Measurements from ENCODE around the gene ASCC2.

Gene ASCC2

DNA sequence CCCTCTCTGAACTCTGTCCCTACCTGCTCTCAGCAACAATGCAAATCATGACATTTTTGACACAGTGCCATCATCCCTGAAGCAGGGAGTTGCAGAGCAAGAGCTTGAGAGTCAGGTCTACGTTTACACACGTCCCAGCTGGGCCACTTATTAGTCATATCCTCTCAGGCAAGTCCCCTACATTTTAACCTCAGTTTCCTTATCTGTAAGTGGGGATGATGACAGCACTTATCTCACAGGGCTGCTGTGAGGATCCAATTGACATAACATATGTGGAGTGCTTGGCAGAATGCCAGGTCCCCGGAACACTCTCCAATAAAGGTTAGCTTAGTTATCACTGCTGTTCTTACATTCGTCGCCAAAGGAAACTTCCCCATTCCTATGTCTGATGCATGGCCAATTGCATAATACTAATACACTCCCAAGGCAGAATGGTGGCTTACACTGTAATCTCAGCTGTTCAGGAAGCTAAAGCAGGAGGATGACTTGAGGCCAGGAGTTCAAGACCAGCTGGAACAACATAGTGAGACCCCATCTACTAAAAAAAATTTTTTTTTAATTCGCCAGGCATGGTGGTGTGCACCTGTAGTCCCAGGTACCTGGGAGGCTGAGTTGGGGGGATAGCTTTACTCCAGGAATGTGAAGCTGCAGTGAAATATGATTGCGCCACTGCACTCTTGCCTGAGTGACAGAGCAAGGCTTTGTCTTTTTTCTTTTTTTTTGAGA, 16.6 kb downstream of the ASCC2 start:
- Histone ChIP-seq H3K9me3 (ENCODE audit: control insufficient read depth in 1 of 2, low read length in 2 of 2) (no peaks in the 10 kb centered on the region), H3K27ac (ENCODE audit: low read depth, low read length) (no peak overlapping the region), H3K27me3 (ENCODE audit: control insufficient read depth in 1 of 2, insufficient read depth in 2 of 2, low read length in 2 of 2) (no peaks in the 10 kb centered on the region), H3K4me1 (ENCODE audit: control insufficient read depth in 1 of 2, insufficient read depth in 2 of 2, low read length in 2 of 2) (peaks cover 5 to 12% of the 10 kb centered on the region in 2 donors), H3K9ac (ENCODE audit: low read depth in 1 of 2, low read length in 2 of 2) (no peak overlapping the region), H3K4me3 (ENCODE audit: low read depth in 1 of 2, low read length in 2 of 2) (no peak overlapping the region), H3K36me3 (ENCODE audit: control insufficient read depth in 1 of 2, insufficient read depth in 2 of 2, low read length in 2 of 2) (peaks cover 12 to 59% of the 10 kb centered on the region in 2 donors)

DNA sequence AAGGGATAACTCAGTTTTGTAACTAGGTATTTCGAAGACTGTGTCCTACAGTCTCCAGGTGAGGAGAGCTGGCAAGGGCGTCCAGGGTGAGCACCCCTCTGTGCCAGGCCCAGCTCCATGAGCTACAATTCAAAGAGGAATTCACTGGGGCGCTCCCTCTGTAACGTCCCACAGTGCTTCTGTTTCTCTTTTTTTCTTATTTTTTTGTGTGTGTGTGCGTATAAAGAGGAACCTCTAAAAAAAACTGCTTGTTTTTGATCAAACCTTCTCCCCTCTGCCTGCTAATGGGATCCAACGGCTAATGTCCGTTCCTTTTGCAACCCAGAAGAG, 17.1 kb downstream of the ASCC2 start:
- Histone ChIP-seq H3K36me3 (ENCODE audit: control insufficient read depth in 1 of 2, insufficient read depth in 2 of 2, low read length in 2 of 2) (peaks cover 12 to 64% of the 10 kb centered on the region in 2 donors), H3K9me3 (ENCODE audit: control insufficient read depth in 1 of 2, low read length in 2 of 2) (no peaks in the 10 kb centered on the region), H3K27ac (ENCODE audit: low read depth, low read length) (no peak overlapping the region), H3K27me3 (ENCODE audit: control insufficient read depth in 1 of 2, insufficient read depth in 2 of 2, low read length in 2 of 2) (no peaks in the 10 kb centered on the region), H3K4me1 (ENCODE audit: control insufficient read depth in 1 of 2, insufficient read depth in 2 of 2, low read length in 2 of 2) (peaks cover 11 to 15% of the 10 kb centered on the region in 2 donors), H3K4me3 (ENCODE audit: low read depth in 1 of 2, low read length in 2 of 2) (no peak overlapping the region), H3K9ac (ENCODE audit: low read depth in 1 of 2, low read length in 2 of 2) (no peak overlapping the region)

DNA sequence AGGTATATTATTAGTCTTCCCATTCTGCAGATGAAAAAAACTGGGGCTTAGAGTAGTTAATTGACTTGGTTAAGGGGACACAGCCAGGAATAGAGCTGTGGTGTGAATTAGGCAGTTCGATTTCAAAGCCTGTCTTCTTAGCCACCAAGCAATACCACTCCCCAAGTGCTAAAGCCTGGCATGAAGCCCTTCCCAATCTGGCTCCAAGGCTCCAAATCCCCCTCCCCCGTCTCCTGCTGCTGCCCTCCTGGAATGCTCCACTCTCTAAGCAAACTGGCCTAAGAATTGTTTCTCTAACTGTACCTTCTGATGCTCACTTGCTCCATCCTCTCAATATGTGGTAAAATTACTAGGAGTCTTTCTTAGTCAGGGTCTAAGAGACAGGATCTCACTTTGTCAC, 18.6 kb downstream of the ASCC2 start:
- H3K36me3 ChIP-seq (ENCODE audit: control insufficient read depth in 1 of 2, insufficient read depth in 2 of 2, low read length in 2 of 2) = peaks cover 12 to 68% of the 10 kb centered on the region in 2 donors

DNA sequence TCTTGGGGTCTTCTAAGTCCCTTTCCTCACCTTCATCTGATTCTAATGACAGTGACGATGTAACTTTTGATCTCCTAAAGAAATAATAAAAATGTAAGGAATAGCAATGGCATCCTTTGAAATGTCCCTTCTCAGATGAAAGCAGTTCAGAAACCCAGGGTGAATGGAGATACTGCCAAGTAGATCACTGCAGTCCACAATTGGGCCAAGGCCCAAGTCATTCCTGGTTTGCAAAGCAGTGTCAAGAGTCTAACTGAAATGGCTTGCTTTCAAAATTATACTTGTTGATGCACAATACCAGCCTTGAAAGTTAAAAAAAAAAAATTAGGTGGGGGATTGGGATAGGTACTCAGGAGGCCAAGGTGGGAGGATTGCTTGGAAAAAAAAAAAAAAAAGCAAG, 20.4 kb downstream of the ASCC2 start:
- no peak overlapping the region for H3K27ac ChIP-seq (ENCODE audit: low read depth, low read length)
- no peak overlapping the region for H3K4me3 ChIP-seq (ENCODE audit: low read depth in 1 of 2, low read length in 2 of 2)
- peaks cover 20 to 75% of the 10 kb centered on the region in 2 donors for H3K36me3 ChIP-seq (ENCODE audit: control insufficient read depth in 1 of 2, insufficient read depth in 2 of 2, low read length in 2 of 2)
- no peaks in the 10 kb centered on the region for H3K27me3 ChIP-seq (ENCODE audit: control insufficient read depth in 1 of 2, insufficient read depth in 2 of 2, low read length in 2 of 2)
- H3K4me1 ChIP-seq (ENCODE audit: control insufficient read depth in 1 of 2, insufficient read depth in 2 of 2, low read length in 2 of 2) = peaks cover 13 to 18% of the 10 kb centered on the region in 2 donors
- no peak overlapping the region for H3K9ac ChIP-seq (ENCODE audit: low read depth in 1 of 2, low read length in 2 of 2)
- no peaks in the 10 kb centered on the region for H3K9me3 ChIP-seq (ENCODE audit: control insufficient read depth in 1 of 2, low read length in 2 of 2)

More for the DNA sequence above, 18.6 kb downstream of the ASCC2 start:
- Histone ChIP-seq H3K4me1 (ENCODE audit: control insufficient read depth in 1 of 2, insufficient read depth in 2 of 2, low read length in 2 of 2) (peaks cover 13 to 18% of the 10 kb centered on the region in 2 donors), H3K27me3 (ENCODE audit: control insufficient read depth in 1 of 2, insufficient read depth in 2 of 2, low read length in 2 of 2) (no peaks in the 10 kb centered on the region), H3K27ac (ENCODE audit: low read depth, low read length) (no peak overlapping the region), H3K4me3 (ENCODE audit: low read depth in 1 of 2, low read length in 2 of 2) (no peak overlapping the region), H3K9me3 (ENCODE audit: control insufficient read depth in 1 of 2, low read length in 2 of 2) (no peaks in the 10 kb centered on the region), H3K9ac (ENCODE audit: low read depth in 1 of 2, low read length in 2 of 2) (no peak overlapping the region)

DNA sequence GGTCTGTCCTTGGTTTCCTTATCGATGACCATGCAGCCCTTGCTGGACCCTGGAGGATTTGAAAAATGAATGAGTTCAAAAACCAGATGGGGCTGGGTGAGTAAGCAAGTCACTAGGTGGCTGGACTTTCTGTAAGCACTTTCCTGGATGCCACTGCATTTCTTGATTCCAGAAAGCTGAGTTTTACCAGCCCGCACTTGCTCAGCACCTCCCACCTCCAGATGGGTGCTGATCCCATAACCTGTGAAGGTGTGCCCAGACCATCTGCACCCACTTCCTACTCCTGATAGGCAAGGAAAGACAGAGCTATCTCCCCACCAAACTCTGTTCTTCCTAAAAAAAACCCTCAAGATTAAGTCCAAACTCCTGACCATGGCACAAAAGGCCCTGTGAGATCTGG, 21.1 kb downstream of the ASCC2 start:
- Histone ChIP-seq H3K27me3 (ENCODE audit: control insufficient read depth in 1 of 2, insufficient read depth in 2 of 2, low read length in 2 of 2) (no peaks in the 10 kb centered on the region), H3K4me3 (ENCODE audit: low read depth in 1 of 2, low read length in 2 of 2) (no peak overlapping the region), H3K36me3 (ENCODE audit: control insufficient read depth in 1 of 2, insufficient read depth in 2 of 2, low read length in 2 of 2) (peaks cover 28 to 78% of the 10 kb centered on the region in 2 donors), H3K9me3 (ENCODE audit: control insufficient read depth in 1 of 2, low read length in 2 of 2) (no peaks in the 10 kb centered on the region), H3K4me1 (ENCODE audit: control insufficient read depth in 1 of 2, insufficient read depth in 2 of 2, low read length in 2 of 2) (peaks cover 10 to 15% of the 10 kb centered on the region in 2 donors), H3K27ac (ENCODE audit: low read depth, low read length) (no peak overlapping the region), H3K9ac (ENCODE audit: low read depth in 1 of 2, low read length in 2 of 2) (no peak overlapping the region)

DNA sequence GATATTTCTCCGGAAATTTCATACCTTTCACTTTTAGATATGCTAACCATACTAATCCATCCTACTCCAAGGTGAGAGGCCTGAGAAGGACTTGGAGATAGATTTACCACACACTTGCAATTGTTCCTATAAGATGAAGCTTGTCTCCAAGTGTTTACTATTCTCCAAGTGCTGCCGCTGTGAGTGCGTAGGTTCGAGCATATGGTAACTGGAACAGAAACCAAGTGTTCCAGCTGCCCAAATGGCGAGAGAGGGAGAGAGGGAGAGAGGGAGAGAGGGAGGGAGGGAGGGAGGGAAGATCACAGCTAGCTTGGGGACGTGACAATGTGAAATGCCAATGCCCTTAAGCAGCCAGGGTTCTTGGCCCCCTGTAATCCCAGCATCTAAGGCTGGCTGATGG, 21.5 kb downstream of the ASCC2 start:
- no peak overlapping the region for H3K9ac ChIP-seq (ENCODE audit: low read depth in 1 of 2, low read length in 2 of 2)
- H3K4me1 ChIP-seq (ENCODE audit: control insufficient read depth in 1 of 2, insufficient read depth in 2 of 2, low read length in 2 of 2) = peaks cover 8 to 10% of the 10 kb centered on the region in 2 donors
- no peaks in the 10 kb centered on the region for H3K9me3 ChIP-seq (ENCODE audit: control insufficient read depth in 1 of 2, low read length in 2 of 2)
- no peak overlapping the region for H3K4me3 ChIP-seq (ENCODE audit: low read depth in 1 of 2, low read length in 2 of 2)
- no peaks in the 10 kb centered on the region for H3K27me3 ChIP-seq (ENCODE audit: control insufficient read depth in 1 of 2, insufficient read depth in 2 of 2, low read length in 2 of 2)
- no peak overlapping the region for H3K27ac ChIP-seq (ENCODE audit: low read depth, low read length)
- H3K36me3 ChIP-seq (ENCODE audit: control insufficient read depth in 1 of 2, insufficient read depth in 2 of 2, low read length in 2 of 2) = peaks cover 32 to 81% of the 10 kb centered on the region in 2 donors

DNA sequence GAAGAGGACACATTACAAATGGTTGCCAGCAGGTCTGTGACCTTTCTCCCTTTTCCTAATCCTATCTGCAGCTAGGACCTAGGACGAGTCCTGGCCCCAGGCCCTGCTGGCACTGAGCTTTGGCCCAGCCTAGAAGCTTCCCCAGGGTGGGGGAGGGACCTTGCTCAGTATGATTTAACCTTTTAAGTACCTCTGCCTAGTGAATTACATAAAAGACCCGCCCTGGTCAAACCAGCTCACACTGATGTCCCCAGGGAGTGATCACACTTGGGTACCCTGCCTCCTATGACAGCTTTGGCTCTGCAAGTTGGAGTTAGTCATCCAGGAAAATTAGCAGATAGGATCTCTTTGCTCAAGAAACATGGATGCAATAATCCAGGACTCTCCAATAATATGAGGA, 21.9 kb downstream of the ASCC2 start:
- Histone ChIP-seq H3K36me3 (ENCODE audit: control insufficient read depth in 1 of 2, insufficient read depth in 2 of 2, low read length in 2 of 2) (peaks cover 36 to 84% of the 10 kb centered on the region in 2 donors), H3K4me1 (ENCODE audit: control insufficient read depth in 1 of 2, insufficient read depth in 2 of 2, low read length in 2 of 2) (peaks cover 6 to 8% of the 10 kb centered on the region in 2 donors), H3K9me3 (ENCODE audit: control insufficient read depth in 1 of 2, low read length in 2 of 2) (no peaks in the 10 kb centered on the region), H3K9ac (ENCODE audit: low read depth in 1 of 2, low read length in 2 of 2) (no peak overlapping the region), H3K27ac (ENCODE audit: low read depth, low read length) (no peak overlapping the region), H3K4me3 (ENCODE audit: low read depth in 1 of 2, low read length in 2 of 2) (no peak overlapping the region), H3K27me3 (ENCODE audit: control insufficient read depth in 1 of 2, insufficient read depth in 2 of 2, low read length in 2 of 2) (no peaks in the 10 kb centered on the region)

DNA sequence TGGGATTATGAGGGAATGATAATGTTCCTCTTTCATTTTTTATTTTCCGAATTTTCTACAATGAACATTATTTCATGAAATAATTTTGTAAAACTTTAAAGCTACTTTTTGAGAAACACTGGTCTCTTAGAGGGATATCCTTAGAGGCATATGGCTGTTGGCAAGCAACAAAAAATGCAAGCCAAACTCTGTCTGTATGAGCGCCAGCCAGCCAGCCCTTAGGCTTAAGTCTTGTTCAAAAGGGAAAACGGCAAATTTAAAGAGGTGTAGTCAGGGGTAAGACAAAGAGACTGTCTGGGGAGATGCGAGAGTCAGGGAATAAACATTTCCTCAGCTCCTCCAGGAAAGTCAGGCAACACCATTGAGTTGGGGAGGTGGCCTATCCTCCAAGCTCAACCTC, 22.5 kb downstream of the ASCC2 start:
- peaks cover 39 to 84% of the 10 kb centered on the region in 2 donors for H3K36me3 ChIP-seq (ENCODE audit: control insufficient read depth in 1 of 2, insufficient read depth in 2 of 2, low read length in 2 of 2)
- H3K4me3 ChIP-seq (ENCODE audit: low read depth in 1 of 2, low read length in 2 of 2) = no peak overlapping the region
- no peak overlapping the region for H3K27ac ChIP-seq (ENCODE audit: low read depth, low read length)
- no peak overlapping the region for H3K9ac ChIP-seq (ENCODE audit: low read depth in 1 of 2, low read length in 2 of 2)
- no peaks in the 10 kb centered on the region for H3K27me3 ChIP-seq (ENCODE audit: control insufficient read depth in 1 of 2, insufficient read depth in 2 of 2, low read length in 2 of 2)
- peaks cover 6 to 8% of the 10 kb centered on the region in 2 donors for H3K4me1 ChIP-seq (ENCODE audit: control insufficient read depth in 1 of 2, insufficient read depth in 2 of 2, low read length in 2 of 2)
- no peaks in the 10 kb centered on the region for H3K9me3 ChIP-seq (ENCODE audit: control insufficient read depth in 1 of 2, low read length in 2 of 2)

DNA sequence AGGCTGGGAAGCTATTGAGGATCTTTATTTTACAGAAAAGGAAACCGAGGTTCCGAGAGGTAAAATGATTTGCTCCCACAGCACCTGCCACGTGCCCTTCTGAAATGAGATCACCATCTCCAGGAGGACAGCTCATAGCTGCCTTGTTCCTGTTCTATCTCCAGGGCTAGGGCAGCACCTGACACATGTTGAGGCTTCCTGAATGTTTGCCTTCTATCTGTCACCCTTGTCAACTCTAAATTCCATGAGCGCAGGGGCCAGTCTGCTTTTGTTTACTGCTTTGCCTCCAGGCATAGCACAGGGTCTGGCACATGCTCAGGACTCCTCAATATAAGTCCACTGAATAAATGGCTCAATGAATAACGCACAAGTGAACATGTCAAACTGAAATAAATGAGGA, 24.1 kb downstream of the ASCC2 start:
- no peak overlapping the region for H3K27ac ChIP-seq (ENCODE audit: low read depth, low read length)
- H3K4me3 ChIP-seq (ENCODE audit: low read depth in 1 of 2, low read length in 2 of 2) = no peak overlapping the region
- peaks cover 6 to 8% of the 10 kb centered on the region in 2 donors for H3K4me1 ChIP-seq (ENCODE audit: control insufficient read depth in 1 of 2, insufficient read depth in 2 of 2, low read length in 2 of 2)
- H3K36me3 ChIP-seq (ENCODE audit: control insufficient read depth in 1 of 2, insufficient read depth in 2 of 2, low read length in 2 of 2) = peaks cover 45 to 90% of the 10 kb centered on the region in 2 donors
- no peaks in the 10 kb centered on the region for H3K27me3 ChIP-seq (ENCODE audit: control insufficient read depth in 1 of 2, insufficient read depth in 2 of 2, low read length in 2 of 2)
- H3K9me3 ChIP-seq (ENCODE audit: control insufficient read depth in 1 of 2, low read length in 2 of 2) = no peaks in the 10 kb centered on the region
- no peak overlapping the region for H3K9ac ChIP-seq (ENCODE audit: low read depth in 1 of 2, low read length in 2 of 2)

DNA sequence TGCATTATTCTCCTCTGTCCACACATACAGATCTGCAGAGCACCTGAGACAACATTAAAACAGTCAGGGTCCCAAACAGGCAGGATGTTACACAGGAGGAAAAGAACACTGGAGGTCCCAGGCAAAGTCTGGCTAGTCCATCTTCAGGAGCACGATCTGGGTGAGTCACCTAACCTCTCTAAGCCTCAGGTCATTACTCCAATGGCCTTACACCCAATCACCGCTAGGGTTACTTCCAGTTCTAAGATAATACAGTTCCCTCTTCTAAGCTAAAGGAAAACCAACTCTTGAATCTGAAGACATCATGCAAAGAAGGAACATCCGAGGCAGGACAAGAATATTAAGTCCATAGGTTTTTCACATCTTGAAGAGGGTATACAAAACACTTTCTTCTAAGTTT, 24.5 kb downstream of the ASCC2 start:
- Histone ChIP-seq H3K4me1 (ENCODE audit: control insufficient read depth in 1 of 2, insufficient read depth in 2 of 2, low read length in 2 of 2) (peaks cover 6 to 8% of the 10 kb centered on the region in 2 donors), H3K9ac (ENCODE audit: low read depth in 1 of 2, low read length in 2 of 2) (no peak overlapping the region), H3K27ac (ENCODE audit: low read depth, low read length) (no peak overlapping the region), H3K9me3 (ENCODE audit: control insufficient read depth in 1 of 2, low read length in 2 of 2) (no peaks in the 10 kb centered on the region), H3K4me3 (ENCODE audit: low read depth in 1 of 2, low read length in 2 of 2) (no peak overlapping the region), H3K27me3 (ENCODE audit: control insufficient read depth in 1 of 2, insufficient read depth in 2 of 2, low read length in 2 of 2) (no peaks in the 10 kb centered on the region), H3K36me3 (ENCODE audit: control insufficient read depth in 1 of 2, insufficient read depth in 2 of 2, low read length in 2 of 2) (peaks cover 45 to 87% of the 10 kb centered on the region in 2 donors)
